GM21526 (cell line): ENCODE measurements around the gene PNPLA2.

ENCODE experiments used
- ATAC-seq: cut with Tn5 transposase; IDR thresholded peaks from one replicate; pipeline ENCODE4 v1.9.1; 2021; ENCODE audit warnings: moderate library complexity; ENCODE audit not compliant: unreplicated experiment, low FRiP score

The PNPLA2 gene

GRCh38 chr11:828506-829175 is 9.9 kb downstream of the PNPLA2 start:
- no peak for ATAC-seq

GRCh38 chr11:829176-829846 is 10.6 kb downstream of the PNPLA2 start:
- no peak for ATAC-seq

GRCh38 chr11:829847-830294 is 11.2 kb downstream of the PNPLA2 start:
- no peak for ATAC-seq

- no peak for ATAC-seq
These were observed 11.8 kb downstream of the PNPLA2 start for GRCh38 chr11:830295-831117.

DNA sequence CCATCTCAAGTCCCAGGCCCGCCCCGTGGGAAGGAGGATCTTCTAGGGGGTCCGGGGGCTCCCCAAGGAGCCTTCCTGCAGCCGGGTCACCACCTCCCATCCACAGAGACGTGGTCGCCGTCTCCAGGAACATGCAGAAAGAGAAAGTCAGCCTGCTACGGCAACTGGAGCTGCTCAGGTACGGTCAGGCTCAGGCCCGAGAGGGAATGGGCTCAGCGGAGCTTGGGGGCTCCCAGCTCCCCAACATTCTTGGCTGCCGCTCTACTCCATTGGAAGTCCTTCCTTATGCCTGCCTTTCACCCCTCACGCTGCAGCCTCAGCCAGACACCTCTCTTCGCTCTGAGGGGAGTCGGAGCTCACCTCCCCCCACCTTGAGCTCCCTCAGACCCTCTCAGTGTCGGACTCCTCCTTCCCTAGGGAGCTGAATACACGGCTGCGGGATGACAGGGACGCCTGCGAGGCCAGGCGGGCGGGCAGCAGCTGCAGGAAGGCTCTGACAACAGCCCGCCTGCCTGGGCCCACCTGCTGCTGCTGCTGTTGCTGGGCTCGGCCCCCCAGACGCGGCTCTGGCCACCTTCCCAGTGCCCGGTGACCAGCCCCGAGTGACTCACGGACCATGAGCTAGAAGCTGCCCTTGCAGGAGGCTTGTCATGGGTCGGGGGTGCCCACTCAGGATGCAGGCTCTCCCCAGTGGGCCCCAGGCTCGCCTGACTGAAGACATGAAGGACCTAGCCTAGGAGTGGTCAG is 12.6 kb downstream of the PNPLA2 start:
- ATAC-seq: no peak

DNA sequence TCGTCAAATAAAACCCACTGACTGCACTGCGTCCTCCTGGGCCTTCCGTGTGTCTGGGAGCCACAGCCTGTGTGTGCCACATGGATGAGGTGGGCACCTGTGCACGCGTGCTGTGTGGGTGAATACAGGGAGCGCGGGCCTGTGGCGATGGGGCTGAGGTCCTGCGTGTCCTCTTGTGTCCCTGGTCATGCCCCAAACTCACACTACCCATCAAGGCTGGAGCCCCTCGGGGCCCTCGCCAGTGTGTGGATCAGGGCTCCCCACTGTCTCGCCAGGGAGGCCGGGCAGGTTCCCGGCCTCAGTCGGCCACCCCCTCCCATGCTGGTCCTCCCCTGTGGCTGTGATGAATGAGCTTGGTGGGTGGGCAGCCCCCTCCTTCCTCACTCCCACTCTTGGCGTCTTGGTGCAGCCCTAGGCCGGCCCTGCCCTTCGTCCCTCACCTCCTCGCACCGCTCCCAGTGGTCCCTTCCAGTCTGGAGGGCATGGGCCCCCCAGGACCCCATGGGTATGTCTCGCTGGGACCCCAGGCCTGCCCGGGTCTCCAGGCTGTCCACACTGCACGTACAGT is 13.3 kb downstream of the PNPLA2 start:
- no peak for ATAC-seq

DNA sequence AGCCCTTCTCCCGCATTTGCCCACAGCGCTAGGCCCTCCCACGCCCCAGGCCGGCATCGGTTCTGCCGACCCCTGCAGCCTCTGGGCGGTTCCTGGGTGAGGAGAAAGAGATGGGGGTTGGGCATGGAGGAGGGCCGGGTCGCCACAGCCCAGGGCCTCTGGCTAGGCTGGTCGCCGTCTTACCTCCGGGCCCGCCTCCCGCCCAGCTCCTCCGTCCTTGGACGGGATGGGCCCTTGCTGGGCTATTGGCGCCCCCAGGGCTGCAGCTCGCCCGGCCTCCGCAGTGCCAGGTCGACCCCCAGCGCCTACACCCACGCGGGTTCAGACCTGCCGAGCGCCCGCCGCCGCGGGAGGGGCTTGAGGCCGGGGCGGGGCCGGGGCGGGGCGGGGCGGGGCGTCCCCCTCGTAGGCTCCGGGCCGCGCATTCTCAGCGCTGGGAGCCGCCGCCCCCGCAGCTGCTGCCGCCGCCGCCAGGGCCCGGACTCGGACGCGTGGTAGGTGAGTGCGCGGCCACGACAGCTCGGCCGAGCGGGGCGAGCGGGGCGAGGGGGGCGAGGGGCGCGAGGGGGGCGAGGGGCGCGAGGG is 13.9 kb downstream of the PNPLA2 start, which contains the start of gene CD151:
Gene CD151, plus strand, starts transcription at position 424 of the 585 bp plus-strand sequence. CDS start 3,118 bp downstream, outside the sequence.
- no peak for ATAC-seq

GRCh38 chr11:833114-833791 is 14.5 kb downstream of the PNPLA2 start:
- no peak for ATAC-seq

- no peak for ATAC-seq
These were observed 15.2 kb downstream of the PNPLA2 start for GRCh38 chr11:833849-834311.

DNA sequence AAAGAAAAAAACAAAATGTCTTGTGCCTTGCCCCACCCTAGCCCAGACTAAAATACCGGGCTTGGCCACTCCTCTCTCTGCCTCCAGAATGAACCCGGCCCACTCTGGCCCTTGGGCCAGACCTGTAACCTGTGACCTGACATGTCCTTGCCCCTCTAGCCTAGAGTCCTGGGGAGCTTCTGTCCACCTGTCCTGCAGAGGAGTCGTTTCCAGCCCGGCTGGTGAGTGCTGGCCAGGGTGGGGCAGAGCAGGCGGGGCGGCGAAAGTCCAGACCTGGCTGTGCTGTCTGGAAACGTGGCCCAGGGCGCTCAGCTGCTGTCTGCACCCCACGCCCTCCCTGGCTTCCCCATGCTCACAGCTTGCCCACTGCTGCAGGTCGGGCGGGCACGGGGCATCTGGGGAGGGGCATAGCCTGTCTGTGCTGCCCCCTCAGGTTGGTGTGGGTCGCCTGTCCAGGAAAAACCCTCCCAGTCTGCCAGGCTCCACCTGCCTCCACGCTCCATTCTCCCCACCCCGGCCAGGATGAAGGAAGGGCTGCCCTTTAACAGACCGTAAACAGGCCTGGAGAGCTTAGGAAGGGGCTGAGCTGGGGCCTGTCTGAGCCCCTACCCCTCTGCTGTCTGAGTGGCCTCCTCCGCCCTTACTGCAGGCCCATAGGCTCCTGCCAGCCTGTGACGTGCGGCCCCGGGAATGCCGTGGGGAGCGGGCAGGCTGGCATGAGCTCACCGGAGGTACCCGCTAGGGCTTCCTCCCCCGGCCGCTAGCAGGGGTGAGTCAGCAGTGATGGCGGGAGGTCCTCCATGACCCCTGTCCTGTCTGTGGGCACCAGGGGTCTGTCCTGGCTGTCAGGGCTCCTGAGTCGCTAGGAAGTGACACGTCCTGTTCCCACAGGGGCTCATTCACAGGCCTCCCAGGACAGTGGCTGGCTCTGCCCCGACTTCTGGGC is 15.9 kb downstream of the PNPLA2 start:
- ATAC-seq: no peak

- no peak for ATAC-seq
These were observed 17.6 kb downstream of the PNPLA2 start for GRCh38 chr11:836274-836673.

GRCh38 chr11:836700-837099 is 18.0 kb downstream of the PNPLA2 start:
- ATAC-seq: no peak

DNA sequence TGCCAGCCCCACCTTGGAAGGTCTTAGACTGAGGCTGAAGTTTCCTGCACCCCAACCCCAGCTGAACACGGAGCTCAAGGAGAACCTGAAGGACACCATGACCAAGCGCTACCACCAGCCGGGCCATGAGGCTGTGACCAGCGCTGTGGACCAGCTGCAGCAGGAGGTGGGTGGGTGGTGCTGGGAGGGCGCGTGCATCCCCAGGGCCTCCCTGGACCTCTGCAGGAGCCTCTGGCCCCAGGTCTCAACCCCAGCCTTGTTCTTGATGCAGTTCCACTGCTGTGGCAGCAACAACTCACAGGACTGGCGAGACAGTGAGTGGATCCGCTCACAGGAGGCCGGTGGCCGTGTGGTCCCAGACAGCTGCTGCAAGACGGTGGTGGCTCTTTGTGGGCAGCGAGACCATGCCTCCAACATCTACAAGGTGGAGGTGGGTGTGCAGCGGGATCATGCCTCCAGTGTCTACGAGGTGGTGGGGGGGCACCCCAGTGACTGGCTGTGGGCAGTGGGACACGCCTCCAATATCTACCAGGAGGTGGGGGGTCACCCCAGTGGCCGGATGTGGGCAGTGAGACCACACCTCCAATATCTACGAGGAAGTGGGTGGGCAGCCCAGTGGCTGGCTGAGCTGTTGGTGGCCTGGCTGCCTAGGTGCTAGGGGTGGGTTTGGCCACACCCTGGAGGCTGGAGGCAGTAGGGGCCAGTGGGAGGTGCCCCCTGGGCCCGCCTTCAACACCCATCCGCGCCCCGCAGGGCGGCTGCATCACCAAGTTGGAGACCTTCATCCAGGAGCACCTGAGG is 18.7 kb downstream of the PNPLA2 start:
- no peak for ATAC-seq

DNA sequence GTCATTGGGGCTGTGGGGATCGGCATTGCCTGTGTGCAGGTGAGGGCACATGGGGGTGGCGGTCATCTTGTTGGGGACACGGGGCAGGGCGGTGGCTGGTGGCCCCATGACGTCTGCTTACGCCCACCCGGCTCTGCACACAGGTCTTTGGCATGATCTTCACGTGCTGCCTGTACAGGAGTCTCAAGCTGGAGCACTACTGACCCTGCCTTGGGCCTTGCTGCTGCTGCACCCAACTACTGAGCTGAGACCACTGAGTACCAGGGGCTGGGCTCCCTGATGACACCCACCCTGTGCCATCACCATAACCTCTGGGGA is 19.2 kb downstream of the PNPLA2 start:
- ATAC-seq: no peak

GRCh38 chr11:838441-839279 is 19.9 kb downstream of the PNPLA2 start:
- no peak for ATAC-seq

GRCh38 chr11:839280-839623 is 20.5 kb downstream of the PNPLA2 start:
- ATAC-seq: no peak
